ENCODE results near the gene PRKAG2. TPM values are rescaled to one million over a fixed set of nuclear protein-coding genes. Genes with fewer than 3 reads are reported as not detected.

Gene PRKAG2
- polyA plus RNA-seq, 1 of the 3 experiments (the other 2 are of a cell fraction) = 51.6 TPM

DNA sequence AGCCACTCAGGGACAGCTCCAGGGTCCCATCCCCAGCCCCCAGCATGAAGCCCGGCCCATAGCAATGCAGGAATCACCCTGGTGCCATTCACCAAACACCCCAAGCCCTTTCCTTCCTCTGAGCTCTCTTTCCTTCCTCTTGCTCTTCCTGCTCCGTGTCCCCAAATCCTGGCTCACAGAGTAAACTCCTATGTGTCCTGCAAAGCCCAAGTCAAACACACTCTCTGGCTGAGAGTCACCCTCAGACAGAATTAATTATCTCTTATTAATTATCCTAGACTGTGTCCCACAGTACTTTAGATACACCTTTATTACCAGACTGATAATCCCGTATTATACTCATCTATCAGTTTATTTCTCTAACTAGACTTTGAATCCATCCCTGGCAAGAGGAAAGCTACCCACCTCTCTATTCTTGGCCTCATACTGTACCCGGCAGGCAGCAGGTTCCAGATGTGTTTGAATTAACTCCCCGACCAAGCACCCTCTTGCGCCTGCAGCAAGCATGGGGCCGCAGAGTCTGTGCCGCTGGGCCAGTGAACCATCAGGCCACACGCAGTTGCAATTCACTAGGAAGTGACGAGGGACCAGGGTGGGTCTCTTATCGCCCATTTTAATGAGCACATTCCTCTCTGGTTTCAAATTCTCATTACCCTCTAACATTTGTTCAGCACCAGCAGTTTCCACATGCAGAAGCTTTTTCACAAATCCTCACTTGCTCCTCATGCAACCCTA is 86.7 kb downstream of the PRKAG2 start:
- Histone ChIP-seq H3F3A (replicated peaks; ENCODE audit: insufficient read depth) (no peaks in the 10 kb centered on the region), H3K36me3 (replicated peaks in 1 of 2; ENCODE audit: control insufficient read depth in 1 of 2, insufficient read depth in 2 of 2, low read length in 1 of 2) (no peaks in the 10 kb centered on the region), H2AFZ (ENCODE audit: low read depth) (no peak overlapping the region), H3K27ac (ENCODE audit: low read depth in 2 of 2, low read length in 1 of 2) (no peak overlapping the region), H3K79me2 (ENCODE audit: insufficient read depth) (no peaks in the 10 kb centered on the region), H3K4me1 (ENCODE audit: control insufficient read depth in 1 of 2, insufficient read depth in 2 of 2, low read depth in 1 of 2, low read length in 1 of 2) (peaks cover 0 to 10% of the 10 kb centered on the region in 2 experiments; a peak in 1 of 4 replicates), H3K9me2 (no peaks in the 10 kb centered on the region), H3K4me3 (ENCODE audit: low read depth in 2 of 2, low read length in 1 of 2) (no peak overlapping the region), H4K20me1 (ENCODE audit: insufficient read depth) (no peaks in the 10 kb centered on the region), H3K9ac (no peak overlapping the region), H3K27me3 (ENCODE audit: insufficient read depth) (0 out of 2 replicates have a peak, but pooled peaks cover 10% of the 10 kb centered on the region), H3K4me2 (no peak overlapping the region), H3K9me3 (no peaks in the 10 kb centered on the region)
- DNase-seq = no peak
- ChIA-PET POLR2A (no interaction called here), CTCF (interaction anchor here (2.4 to 33.3 kb wide), 2 partner anchors 6 to 142 kb away, joined by 7 to 325 read pairs; no protein-coding TSS in a partner anchor)
- WGBS (ENCODE audit: low lambda C conversion rate) = 72% methylated on average over 11 of the region's 11 CpGs
- no peak for TF ChIP-seq RFX5 (IDR thresholded peaks at IDR 0.05; ENCODE audit: low read length)
- no peak for TF ChIP-seq POLR2AphosphoS5 (IDR thresholded peaks at IDR 0.05; ENCODE audit: low read depth, low read length)
- TF ChIP-seq, protein P1, sequence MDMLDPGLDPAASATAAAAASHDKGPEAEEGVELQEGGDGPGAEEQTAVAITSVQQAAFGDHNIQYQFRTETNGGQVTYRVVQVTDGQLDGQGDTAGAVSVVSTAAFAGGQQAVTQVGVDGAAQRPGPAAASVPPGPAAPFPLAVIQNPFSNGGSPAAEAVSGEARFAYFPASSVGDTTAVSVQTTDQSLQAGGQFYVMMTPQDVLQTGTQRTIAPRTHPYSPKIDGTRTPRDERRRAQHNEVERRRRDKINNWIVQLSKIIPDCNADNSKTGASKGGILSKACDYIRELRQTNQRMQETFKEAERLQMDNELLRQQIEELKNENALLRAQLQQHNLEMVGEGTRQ (IDR thresholded peaks at IDR 0.05; ENCODE audit: borderline replicate concordance, low read depth, low read length) = no peak
- TF ChIP-seq, protein P2, sequence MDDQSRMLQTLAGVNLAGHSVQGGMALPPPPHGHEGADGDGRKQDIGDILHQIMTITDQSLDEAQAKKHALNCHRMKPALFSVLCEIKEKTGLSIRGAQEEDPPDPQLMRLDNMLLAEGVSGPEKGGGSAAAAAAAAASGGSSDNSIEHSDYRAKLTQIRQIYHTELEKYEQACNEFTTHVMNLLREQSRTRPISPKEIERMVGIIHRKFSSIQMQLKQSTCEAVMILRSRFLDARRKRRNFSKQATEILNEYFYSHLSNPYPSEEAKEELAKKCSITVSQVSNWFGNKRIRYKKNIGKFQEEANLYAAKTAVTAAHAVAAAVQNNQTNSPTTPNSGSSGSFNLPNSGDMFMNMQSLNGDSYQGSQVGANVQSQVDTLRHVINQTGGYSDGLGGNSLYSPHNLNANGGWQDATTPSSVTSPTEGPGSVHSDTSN (IDR thresholded peaks at IDR 0.05) = no peak
- no peak for TF ChIP-seq GABPA (IDR thresholded peaks at IDR 0.05; ENCODE audit: low read depth)
- no peak for TF ChIP-seq RCOR1 (IDR thresholded peaks at IDR 0.05; ENCODE audit: low read length)
- TF ChIP-seq, protein P3, sequence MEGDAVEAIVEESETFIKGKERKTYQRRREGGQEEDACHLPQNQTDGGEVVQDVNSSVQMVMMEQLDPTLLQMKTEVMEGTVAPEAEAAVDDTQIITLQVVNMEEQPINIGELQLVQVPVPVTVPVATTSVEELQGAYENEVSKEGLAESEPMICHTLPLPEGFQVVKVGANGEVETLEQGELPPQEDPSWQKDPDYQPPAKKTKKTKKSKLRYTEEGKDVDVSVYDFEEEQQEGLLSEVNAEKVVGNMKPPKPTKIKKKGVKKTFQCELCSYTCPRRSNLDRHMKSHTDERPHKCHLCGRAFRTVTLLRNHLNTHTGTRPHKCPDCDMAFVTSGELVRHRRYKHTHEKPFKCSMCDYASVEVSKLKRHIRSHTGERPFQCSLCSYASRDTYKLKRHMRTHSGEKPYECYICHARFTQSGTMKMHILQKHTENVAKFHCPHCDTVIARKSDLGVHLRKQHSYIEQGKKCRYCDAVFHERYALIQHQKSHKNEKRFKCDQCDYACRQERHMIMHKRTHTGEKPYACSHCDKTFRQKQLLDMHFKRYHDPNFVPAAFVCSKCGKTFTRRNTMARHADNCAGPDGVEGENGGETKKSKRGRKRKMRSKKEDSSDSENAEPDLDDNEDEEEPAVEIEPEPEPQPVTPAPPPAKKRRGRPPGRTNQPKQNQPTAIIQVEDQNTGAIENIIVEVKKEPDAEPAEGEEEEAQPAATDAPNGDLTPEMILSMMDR (IDR thresholded peaks at IDR 0.05) = no peak
- TF ChIP-seq ELF1 (IDR thresholded peaks at IDR 0.05) = no peak
- no peak for TF ChIP-seq YY1 (IDR thresholded peaks at IDR 0.05; ENCODE audit: low read depth)
- TF ChIP-seq, protein P4, sequence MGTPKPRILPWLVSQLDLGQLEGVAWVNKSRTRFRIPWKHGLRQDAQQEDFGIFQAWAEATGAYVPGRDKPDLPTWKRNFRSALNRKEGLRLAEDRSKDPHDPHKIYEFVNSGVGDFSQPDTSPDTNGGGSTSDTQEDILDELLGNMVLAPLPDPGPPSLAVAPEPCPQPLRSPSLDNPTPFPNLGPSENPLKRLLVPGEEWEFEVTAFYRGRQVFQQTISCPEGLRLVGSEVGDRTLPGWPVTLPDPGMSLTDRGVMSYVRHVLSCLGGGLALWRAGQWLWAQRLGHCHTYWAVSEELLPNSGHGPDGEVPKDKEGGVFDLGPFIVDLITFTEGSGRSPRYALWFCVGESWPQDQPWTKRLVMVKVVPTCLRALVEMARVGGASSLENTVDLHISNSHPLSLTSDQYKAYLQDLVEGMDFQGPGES (IDR thresholded peaks at IDR 0.05; ENCODE audit: low read depth, low read length) = no peak

DNA sequence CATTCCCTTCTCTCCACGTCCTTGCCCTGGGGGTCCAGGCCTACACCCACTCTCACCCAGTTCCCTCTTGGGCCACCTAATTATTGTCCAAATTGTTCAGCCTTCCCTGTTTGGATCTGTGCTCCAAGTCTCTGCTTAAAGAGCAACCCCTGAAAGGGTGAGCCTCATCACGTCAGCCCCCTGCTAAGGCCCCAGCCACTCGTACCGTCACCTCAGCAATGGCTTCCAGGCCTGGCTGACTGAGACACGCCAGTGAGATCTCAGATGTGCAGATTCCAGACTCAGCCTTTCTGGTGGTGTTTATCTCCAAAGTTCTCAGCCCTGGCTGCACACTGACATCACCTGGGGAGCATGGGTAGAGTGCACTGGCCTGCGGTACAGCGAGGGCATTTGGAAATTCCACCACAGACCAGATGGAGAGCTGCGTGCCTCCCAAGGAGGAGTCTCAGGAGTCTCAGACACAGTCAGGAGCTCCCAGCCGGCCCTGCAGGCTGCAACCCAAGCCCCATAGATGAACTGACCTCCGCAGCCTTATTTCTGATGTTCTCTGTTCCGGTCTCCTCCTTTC is 87.5 kb downstream of the PRKAG2 start:
- ChIA-PET CTCF (no interaction called here), POLR2A (no interaction called here)
- Histone ChIP-seq H4K20me1 (ENCODE audit: insufficient read depth) (no peaks in the 10 kb centered on the region), H3K79me2 (ENCODE audit: insufficient read depth) (no peaks in the 10 kb centered on the region), H2AFZ (ENCODE audit: low read depth) (no peak overlapping the region), H3K9me2 (no peaks in the 10 kb centered on the region), H3F3A (replicated peaks; ENCODE audit: insufficient read depth) (no peaks in the 10 kb centered on the region), H3K36me3 (replicated peaks in 1 of 2; ENCODE audit: control insufficient read depth in 1 of 2, insufficient read depth in 2 of 2, low read length in 1 of 2) (no peaks in the 10 kb centered on the region), H3K9me3 (no peaks in the 10 kb centered on the region), H3K4me3 (ENCODE audit: low read depth in 2 of 2, low read length in 1 of 2) (no peak overlapping the region), H3K27me3 (ENCODE audit: insufficient read depth) (0 out of 2 replicates have a peak, but pooled peaks cover 10% of the 10 kb centered on the region), H3K4me1 (ENCODE audit: control insufficient read depth in 1 of 2, insufficient read depth in 2 of 2, low read depth in 1 of 2, low read length in 1 of 2) (peaks cover 0 to 6% of the 10 kb centered on the region in 2 experiments; a peak in 1 of 4 replicates), H3K4me2 (no peak overlapping the region), H3K9ac (no peak overlapping the region), H3K27ac (ENCODE audit: low read depth in 2 of 2, low read length in 1 of 2) (no peak overlapping the region)
- WGBS (ENCODE audit: low lambda C conversion rate) = 68% methylated on average over 11 of the region's 11 CpGs
- DNase-seq = no peak
- TF ChIP-seq JUND (IDR thresholded peaks at IDR 0.05) (no peak), EZH2phosphoT487 (IDR thresholded peaks at IDR 0.05; ENCODE audit: borderline replicate concordance, low read depth) (no peak), FOXM1 (IDR thresholded peaks at IDR 0.05; ENCODE audit: low read depth) (no peak), SMC3 (IDR thresholded peaks at IDR 0.05; ENCODE audit: low read depth, low read length) (no peak), EP300 (IDR thresholded peaks at IDR 0.05; ENCODE audit: borderline replicate concordance in 1 of 2, low read depth in 1 of 2, low read length in 1 of 2) (no peak), ELF1 (IDR thresholded peaks at IDR 0.05) (no peak), NRF1 (IDR thresholded peaks at IDR 0.05; ENCODE audit: low read depth, low read length) (no peak), SIN3A (IDR thresholded peaks at IDR 0.05; ENCODE audit: borderline replicate concordance, low read depth, low read length) (no peak), MXI1 (IDR thresholded peaks at IDR 0.05; ENCODE audit: low read depth, low read length) (no peak), FOSL2 (IDR thresholded peaks at IDR 0.05; ENCODE audit: borderline replicate concordance, low read depth) (no peak)
- TF ChIP-seq, protein P5, sequence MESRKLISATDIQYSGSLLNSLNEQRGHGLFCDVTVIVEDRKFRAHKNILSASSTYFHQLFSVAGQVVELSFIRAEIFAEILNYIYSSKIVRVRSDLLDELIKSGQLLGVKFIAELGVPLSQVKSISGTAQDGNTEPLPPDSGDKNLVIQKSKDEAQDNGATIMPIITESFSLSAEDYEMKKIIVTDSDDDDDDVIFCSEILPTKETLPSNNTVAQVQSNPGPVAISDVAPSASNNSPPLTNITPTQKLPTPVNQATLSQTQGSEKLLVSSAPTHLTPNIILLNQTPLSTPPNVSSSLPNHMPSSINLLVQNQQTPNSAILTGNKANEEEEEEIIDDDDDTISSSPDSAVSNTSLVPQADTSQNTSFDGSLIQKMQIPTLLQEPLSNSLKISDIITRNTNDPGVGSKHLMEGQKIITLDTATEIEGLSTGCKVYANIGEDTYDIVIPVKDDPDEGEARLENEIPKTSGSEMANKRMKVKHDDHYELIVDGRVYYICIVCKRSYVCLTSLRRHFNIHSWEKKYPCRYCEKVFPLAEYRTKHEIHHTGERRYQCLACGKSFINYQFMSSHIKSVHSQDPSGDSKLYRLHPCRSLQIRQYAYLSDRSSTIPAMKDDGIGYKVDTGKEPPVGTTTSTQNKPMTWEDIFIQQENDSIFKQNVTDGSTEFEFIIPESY (IDR thresholded peaks at IDR 0.05; ENCODE audit: borderline replicate concordance, low read depth) = no peak
